ENCODE results near the gene CDH4. TPM values are rescaled to one million over a fixed set of nuclear protein-coding genes. Genes with fewer than 3 reads are reported as not detected.

Gene CDH4
- total RNA-seq, 2 donors from 2014 or later: not detected

DNA sequence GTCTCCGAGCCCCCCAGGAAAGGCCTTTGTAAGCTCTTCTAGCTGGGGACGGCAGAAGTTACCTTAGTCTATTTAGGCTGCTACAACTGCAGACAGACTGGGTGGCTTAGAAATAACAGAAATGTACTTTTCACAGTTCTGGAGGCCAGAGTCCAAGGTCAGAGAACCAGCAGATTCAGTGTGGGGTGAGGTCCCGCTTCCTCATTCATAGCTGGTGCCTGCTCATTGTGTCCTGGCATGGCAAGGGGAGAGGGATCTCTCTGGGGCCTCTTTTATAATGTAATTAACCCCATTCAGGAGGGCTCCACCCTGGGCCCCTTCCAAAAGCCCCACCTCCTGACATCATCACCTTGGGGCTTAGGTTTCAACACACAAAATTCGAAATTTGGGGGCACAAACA, 315.1 kb downstream of the CDH4 start:
- no peaks in the 10 kb centered on the region for H3K36me3 ChIP-seq
- H3K4me3 ChIP-seq: no peak overlapping the region
- no peaks in the 10 kb centered on the region for H3K9me3 ChIP-seq
- H3K27ac ChIP-seq: no peak overlapping the region
- no peaks in the 10 kb centered on the region for H3K4me1 ChIP-seq (ENCODE audit: control insufficient read depth in 1 of 2, low read depth in 2 of 2)
- TF ChIP-seq, protein P1, sequence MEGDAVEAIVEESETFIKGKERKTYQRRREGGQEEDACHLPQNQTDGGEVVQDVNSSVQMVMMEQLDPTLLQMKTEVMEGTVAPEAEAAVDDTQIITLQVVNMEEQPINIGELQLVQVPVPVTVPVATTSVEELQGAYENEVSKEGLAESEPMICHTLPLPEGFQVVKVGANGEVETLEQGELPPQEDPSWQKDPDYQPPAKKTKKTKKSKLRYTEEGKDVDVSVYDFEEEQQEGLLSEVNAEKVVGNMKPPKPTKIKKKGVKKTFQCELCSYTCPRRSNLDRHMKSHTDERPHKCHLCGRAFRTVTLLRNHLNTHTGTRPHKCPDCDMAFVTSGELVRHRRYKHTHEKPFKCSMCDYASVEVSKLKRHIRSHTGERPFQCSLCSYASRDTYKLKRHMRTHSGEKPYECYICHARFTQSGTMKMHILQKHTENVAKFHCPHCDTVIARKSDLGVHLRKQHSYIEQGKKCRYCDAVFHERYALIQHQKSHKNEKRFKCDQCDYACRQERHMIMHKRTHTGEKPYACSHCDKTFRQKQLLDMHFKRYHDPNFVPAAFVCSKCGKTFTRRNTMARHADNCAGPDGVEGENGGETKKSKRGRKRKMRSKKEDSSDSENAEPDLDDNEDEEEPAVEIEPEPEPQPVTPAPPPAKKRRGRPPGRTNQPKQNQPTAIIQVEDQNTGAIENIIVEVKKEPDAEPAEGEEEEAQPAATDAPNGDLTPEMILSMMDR (IDR thresholded peaks at IDR 0.05): no peak
- DNase-seq (ENCODE audit: low spot score): no peak
- no peaks in the 10 kb centered on the region for H3K27me3 ChIP-seq (replicated peaks; ENCODE audit: insufficient read depth)
- no peak for ATAC-seq (ENCODE audit: insufficient number of reproducible peaks, low FRiP score, low read depth)

GRCh38 chr20:61569825-61570224, 317.8 kb downstream of the CDH4 start:
- no peak overlapping the region for H3K27ac ChIP-seq
- DNase-seq (ENCODE audit: low spot score) (no peak), ATAC-seq (ENCODE audit: insufficient number of reproducible peaks, low FRiP score, low read depth) (no peak)
- H3K27me3 ChIP-seq (replicated peaks; ENCODE audit: insufficient read depth): no peaks in the 10 kb centered on the region
- H3K36me3 ChIP-seq: no peaks in the 10 kb centered on the region
- no peak overlapping the region for H3K4me3 ChIP-seq
- TF ChIP-seq, protein P1 (IDR thresholded peaks at IDR 0.05): no peak
- no peaks in the 10 kb centered on the region for H3K9me3 ChIP-seq
- H3K4me1 ChIP-seq (ENCODE audit: control insufficient read depth in 1 of 2, low read depth in 2 of 2): no peaks in the 10 kb centered on the region

DNA sequence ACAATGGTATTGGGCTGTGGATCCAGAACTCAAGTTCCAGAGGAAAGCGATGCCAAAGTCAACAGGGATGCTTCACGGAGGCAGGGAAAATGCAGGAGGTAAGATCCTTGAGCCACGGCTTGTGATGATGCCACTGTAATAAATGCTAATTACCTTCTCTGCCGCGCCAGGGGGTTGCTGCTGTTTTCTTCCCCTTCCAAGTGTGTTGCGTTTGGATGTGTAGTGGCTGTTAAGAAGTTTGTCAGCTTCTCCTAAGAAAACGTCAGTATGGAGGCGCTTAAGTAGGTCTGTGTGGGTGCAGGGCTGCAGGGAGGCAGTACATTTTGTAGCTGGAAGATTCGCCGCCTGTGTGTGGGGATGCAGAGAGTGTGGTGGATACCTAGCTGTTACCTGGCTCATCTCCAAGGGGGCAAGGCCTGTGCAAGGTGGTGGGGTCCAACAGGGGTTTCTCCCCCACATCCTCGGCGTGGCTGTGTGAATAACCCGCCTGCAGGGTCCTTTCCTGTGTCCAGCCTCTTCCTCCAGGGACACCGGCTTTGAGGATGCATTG, 318.7 kb downstream of the CDH4 start:
- ATAC-seq (ENCODE audit: insufficient number of reproducible peaks, low FRiP score, low read depth) (no peak), DNase-seq (ENCODE audit: low spot score) (no peak)

GRCh38 chr20:61571221-61571620, 319.2 kb downstream of the CDH4 start:
- TF ChIP-seq, protein P1 (IDR thresholded peaks at IDR 0.05): no peak
- H3K9me3 ChIP-seq: no peaks in the 10 kb centered on the region
- no peaks in the 10 kb centered on the region for H3K36me3 ChIP-seq
- H3K27ac ChIP-seq: no peak overlapping the region
- no peaks in the 10 kb centered on the region for H3K27me3 ChIP-seq (replicated peaks; ENCODE audit: insufficient read depth)
- ATAC-seq (ENCODE audit: insufficient number of reproducible peaks, low FRiP score, low read depth) (no peak), DNase-seq (ENCODE audit: low spot score) (no peak)
- no peak overlapping the region for H3K4me3 ChIP-seq
- no peaks in the 10 kb centered on the region for H3K4me1 ChIP-seq (ENCODE audit: control insufficient read depth in 1 of 2, low read depth in 2 of 2)

More for the DNA sequence above, 318.7 kb downstream of the CDH4 start:
- no peaks in the 10 kb centered on the region for H3K36me3 ChIP-seq
- no peaks in the 10 kb centered on the region for H3K27me3 ChIP-seq (replicated peaks; ENCODE audit: insufficient read depth)
- no peak overlapping the region for H3K27ac ChIP-seq
- H3K4me3 ChIP-seq: no peak overlapping the region
- H3K9me3 ChIP-seq: no peaks in the 10 kb centered on the region
- TF ChIP-seq, protein P1 (IDR thresholded peaks at IDR 0.05): no peak
- H3K4me1 ChIP-seq (ENCODE audit: control insufficient read depth in 1 of 2, low read depth in 2 of 2): no peaks in the 10 kb centered on the region

GRCh38 chr20:61571916-61572711, 320.1 kb downstream of the CDH4 start:
- Histone ChIP-seq H3K4me1 (ENCODE audit: control insufficient read depth in 1 of 2, low read depth in 2 of 2) (no peaks in the 10 kb centered on the region), H3K27ac (no peak overlapping the region), H3K4me3 (no peak overlapping the region), H3K36me3 (no peaks in the 10 kb centered on the region), H3K27me3 (replicated peaks; ENCODE audit: insufficient read depth) (no peaks in the 10 kb centered on the region), H3K9me3 (no peaks in the 10 kb centered on the region)
- TF ChIP-seq, protein P1 (IDR thresholded peaks at IDR 0.05): no peak
- no peak for ATAC-seq (ENCODE audit: insufficient number of reproducible peaks, low FRiP score, low read depth)
- DNase-seq (ENCODE audit: low spot score): no peak
